HG02610 (cell line): ENCODE measurements around the gene RAET1G.
"Not testable (repeated sequence)": the region's sequence is repeated elsewhere in the genome, so short reads cannot be mapped to it uniquely, and the experiment has no call there.

ENCODE experiments used
- ATAC-seq: cut with Tn5 transposase; IDR thresholded peaks from one replicate; pipeline ENCODE4 v1.9.1; 2021; ENCODE audit warnings: mild to moderate bottlenecking, moderate library complexity; ENCODE audit not compliant: unreplicated experiment

RAET1G gene

GRCh38 chr6:149935246-149935645 lies 12.3 kb upstream of the RAET1G start:
- ATAC-seq, result no peak

- no peak for ATAC-seq
Measured at GRCh38 chr6:149934249-149935156, 11.6 kb upstream of the RAET1G start.

GRCh38 chr6:149933461-149933860 lies 10.5 kb upstream of the RAET1G start:
- no peak for ATAC-seq

GRCh38 chr6:149933036-149933435 lies 10.1 kb upstream of the RAET1G start:
- no peak for ATAC-seq

- no peak for ATAC-seq
Measured at GRCh38 chr6:149931501-149931900, 8.6 kb upstream of the RAET1G start.

- no peak for ATAC-seq
Measured at GRCh38 chr6:149929422-149929821, 6.5 kb upstream of the RAET1G start.

GRCh38 chr6:149927025-149927424 lies 4.1 kb upstream of the RAET1G start:
- ATAC-seq, result not testable (repeated sequence)

GRCh38 chr6:149925974-149926777 lies 3.3 kb upstream of the RAET1G start:
- ATAC-seq, result peak; percentile 63

GRCh38 chr6:149925253-149925973 lies 2.5 kb upstream of the RAET1G start:
- ATAC-seq, result no peak

GRCh38 chr6:149924933-149925252 lies 2.0 kb upstream of the RAET1G start:
- ATAC-seq, result no peak

GRCh38 chr6:149924206-149924932 lies 1.4 kb upstream of the RAET1G start:
- no peak for ATAC-seq

GRCh38 chr6:149923327-149923986 lies 536 bp upstream of the RAET1G start:
- no peak for ATAC-seq

- not testable (repeated sequence) for ATAC-seq
Measured at GRCh38 chr6:149922091-149922490, 830 bp downstream of the RAET1G start.

GRCh38 chr6:149921361-149921760 lies 1.6 kb downstream of the RAET1G start:
- ATAC-seq, result no peak

GRCh38 chr6:149919834-149920225 lies 3.1 kb downstream of the RAET1G start:
- no peak for ATAC-seq

GRCh38 chr6:149919126-149919833 lies 3.6 kb downstream of the RAET1G start:
- not testable (repeated sequence) for ATAC-seq

GRCh38 chr6:149918151-149918905 lies 4.6 kb downstream of the RAET1G start:
- no peak for ATAC-seq

GRCh38 chr6:149917679-149918078 lies 5.2 kb downstream of the RAET1G start:
- no peak for ATAC-seq
